Activated gamma-delta T cell (primary cell): ENCODE results near the gene ZNF667.

Experiments
- DNase-seq: peaks from one replicate; lab custom pipeline; 2025; lab: John Stamatoyannopoulos, UW

Gene ZNF667

GRCh38 chr19:56393119-56394012 is 83.8 kb downstream of the ZNF667 start, which contains the start of gene ZNF582:
TSS of gene ZNF582 (minus strand) at chr19:56393534. CDS start at chr19:56391752, 1,782 bp downstream.
- DNase-seq, result peak; percentile 75
